K562 (cell line): ENCODE results near the gene NRCAM. TPM values are rescaled to one million over a fixed set of nuclear protein-coding genes. Genes with fewer than 3 reads are reported as not detected.

Experiments used
- AFF1 ChIP-seq, 2 experiments: fragments of 450-650 bp; IDR thresholded peaks; 2 replicates each; pipeline ENCODE4 v1.6.1; 2018; ENCODE audit warnings: mild to moderate bottlenecking in 2 of 2, low read depth in 1 of 2; ENCODE audit not compliant: partially characterized antibody in 2 of 2
- ARID1B ChIP-seq: fragments of 450-650 bp; IDR thresholded peaks from 2 replicates; pipeline ENCODE4 v1.6.1; 2016; ENCODE audit warnings: antibody characterized with exemption, mild to moderate bottlenecking, inconsistent platforms
- CBFA2T2 ChIP-seq: fragments of 450-650 bp; conservative IDR thresholded peaks from 2 replicates; pipeline ENCODE4 v1.6.1; 2017; ENCODE audit warnings: mild to moderate bottlenecking
- CREB1 ChIP-seq, 2 experiments: sonication (generic) in 1 of 2; formaldehyde crosslinking in 1 of 2; IDR thresholded peaks; 2 replicates each; pipeline versions ENCODE4 v1.6.1 to v1.8.0; 2012 to 2022; ENCODE audit warnings: inconsistent platforms in 1 of 2, mild to moderate bottlenecking in 1 of 2, missing genetic modification reagents in 1 of 2, moderate library complexity in 1 of 2
- ELF1 ChIP-seq: fragments of 200-800 bp; sonication (Bioruptor generic); IDR thresholded peaks from 2 replicates; pipeline ENCODE4 v1.6.1; 2016; ENCODE audit warnings: missing genetic modification characterization, missing compliant biosample characterization
- JUND ChIP-seq, 2 experiments: IDR thresholded peaks; 2 replicates in 1 of 2; 3 replicates in 1 of 2; pipeline ENCODE4 v1.6.1; 2011; ENCODE audit warnings: borderline replicate concordance in 2 of 2, low read depth in 2 of 2, low read length in 2 of 2, improper control_type of control experiment in 1 of 2, missing biosample characterization in 1 of 2, missing genetic modification characterization in 1 of 2, missing genetic modification reagents in 1 of 2
- KLF16 ChIP-seq: IDR thresholded peaks from 2 replicates; pipeline ENCODE4 v1.6.1; 2016; ENCODE audit warnings: antibody characterized with exemption
- MTA3 ChIP-seq: fragments of 450-650 bp; formaldehyde crosslinking; IDR thresholded peaks from 2 replicates; pipeline ENCODE4 v1.6.1; 2017; ENCODE audit warnings: mild to moderate bottlenecking, borderline replicate concordance
- TCF7 ChIP-seq: sonication (generic); IDR thresholded peaks from 2 replicates; pipeline ENCODE4 v1.6.1; 2016; ENCODE audit warnings: antibody characterized with exemption, borderline replicate concordance
- TEAD4 ChIP-seq, 2 experiments: sonication (generic) in 1 of 2; formaldehyde crosslinking in 1 of 2; IDR thresholded peaks; 2 replicates each; pipeline versions ENCODE4 v1.6.1 to v1.8.0; 2012 to 2022; ENCODE audit warnings: borderline replicate concordance in 1 of 2, inconsistent platforms in 1 of 2, low read length in 1 of 2, mild to moderate bottlenecking in 1 of 2, missing genetic modification reagents in 1 of 2
- ZNF766 ChIP-seq: fragments of 200-800 bp; sonication (Bioruptor generic); conservative IDR thresholded peaks from 2 replicates; pipeline ENCODE4 v1.6.1; 2016; ENCODE audit warnings: missing genetic modification characterization, missing compliant biosample characterization
- polyA plus RNA-seq, 8 experiments: library from polyadenylated mRNA; depleted of rRNA in 4 of 8; stranded (reverse) in 5 of 8; unstranded in 3 of 8; fragments of >200 nt; fragmentation: Nextera tagmentation in 2 of 8; fragmentation: Illumina TruSeq in 1 of 8; extraction: Ambion mirVana in 2 of 8; extraction: Trizol in 1 of 8; gene quantifications; 2 replicates each; pipeline versions ENCODE4 v1.2.1 to v1.2.3, GENCODE V29; 2011 to 2014; ENCODE audit warnings: inconsistent platforms in 1 of 8, missing spikeins in 1 of 8
- total RNA-seq, 7 experiments: library from RNA; depleted of rRNA in 6 of 7; stranded (reverse); fragments of >200 nt in 6 of 7; fragmentation: Illumina TruSeq in 2 of 7; extraction: Trizol in 2 of 7; gene quantifications; 2 replicates each; pipeline versions ENCODE4 v1.2.1 to v1.2.3, GENCODE V29; 2011 to 2021; ENCODE audit warnings: low replicate concordance in 1 of 7
- TF ChIP-seq, protein P1 (sequence below): fragments of 200-800 bp; sonication (Bioruptor generic); IDR thresholded peaks from 2 replicates; pipeline ENCODE4 v1.6.1; 2017; ENCODE audit warnings: missing genetic modification characterization, missing compliant biosample characterization

Gene NRCAM
- total and polyA plus RNA-seq, 9 of the 15 experiments (the other 6 are each of a cell fraction or from before 2014, with no cell fraction given), result 0.03 to 0.54 (median 0.12) TPM; not detected in 1

DNA sequence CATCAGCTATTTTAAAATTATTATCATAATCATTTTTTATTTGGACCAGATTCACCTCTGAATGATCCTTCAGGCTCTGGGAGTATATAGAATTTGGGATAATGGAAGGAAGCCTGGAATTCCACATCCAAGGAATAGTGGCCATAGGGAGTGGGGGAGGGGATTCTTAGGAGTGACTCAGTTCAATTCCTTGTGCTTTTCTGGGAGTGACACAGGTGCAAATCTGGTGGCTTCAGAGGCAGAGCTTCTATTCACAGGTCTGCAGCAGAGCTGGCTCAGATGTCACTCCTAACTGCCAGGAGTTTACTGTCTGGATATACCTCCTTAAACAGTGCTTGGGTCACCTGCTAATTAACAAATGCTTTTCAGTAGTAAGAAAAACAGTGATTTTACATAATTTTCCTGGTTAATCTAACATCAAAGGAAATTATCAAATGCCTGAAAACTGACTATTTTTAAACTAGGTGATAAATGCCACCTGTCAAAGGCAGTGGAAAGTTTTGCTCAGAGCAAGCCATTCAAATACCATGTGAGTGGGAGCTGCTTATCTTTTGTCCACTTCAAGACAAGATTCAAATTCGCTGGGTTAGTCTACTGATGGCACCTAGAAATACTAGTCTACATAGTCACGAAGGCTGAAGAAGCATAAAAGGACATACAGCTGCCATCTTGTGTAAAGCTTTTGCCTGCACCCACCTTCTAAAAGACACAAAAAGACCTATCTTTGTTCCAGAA is 219.4 kb downstream of the NRCAM start (continued):
- TF ChIP-seq TCF7 (peak; percentile 62; the same call in 1 of the 2 replicates), CREB1 (IDR thresholded peaks at IDR 0.05) (no peak), CREB1 (CRISPR knock-in tag; IDR thresholded peaks at IDR 0.05) (no peak), ZNF766 (CRISPR knock-in tag) (peak; percentile 47; the same call in 1 of the 2 replicates), JUND (IDR thresholded peaks at IDR 0.05; ENCODE audit: borderline replicate concordance, low read depth, low read length) (peak; percentile 87), JUND (tag; IDR thresholded peaks at IDR 0.05; ENCODE audit: borderline replicate concordance, low read depth, low read length) (peak; percentile 94; the same call in 2 of the 3 replicates), CBFA2T2 (0 out of 2 replicates have a peak, but pooled peaks have one; percentile 17), MTA3 (0 out of 2 replicates have a peak, but pooled peaks have one; percentile 31), AFF1 (IDR thresholded peaks at IDR 0.05; ENCODE audit: low read depth in 1 of 2, partially characterized antibody in 2 of 2) (peak in 1 of 2 experiments; percentile 35), ELF1 (tag) (0 out of 2 replicates have a peak, but pooled peaks have one; percentile 9), KLF16 (no peak), TEAD4 (IDR thresholded peaks at IDR 0.05; ENCODE audit: low read length) (peak; percentile 70), TEAD4 (CRISPR knock-in tag; IDR thresholded peaks at IDR 0.05; ENCODE audit: borderline replicate concordance) (no peak), ARID1B (peak; percentile 81)
- TF ChIP-seq, protein P1, sequence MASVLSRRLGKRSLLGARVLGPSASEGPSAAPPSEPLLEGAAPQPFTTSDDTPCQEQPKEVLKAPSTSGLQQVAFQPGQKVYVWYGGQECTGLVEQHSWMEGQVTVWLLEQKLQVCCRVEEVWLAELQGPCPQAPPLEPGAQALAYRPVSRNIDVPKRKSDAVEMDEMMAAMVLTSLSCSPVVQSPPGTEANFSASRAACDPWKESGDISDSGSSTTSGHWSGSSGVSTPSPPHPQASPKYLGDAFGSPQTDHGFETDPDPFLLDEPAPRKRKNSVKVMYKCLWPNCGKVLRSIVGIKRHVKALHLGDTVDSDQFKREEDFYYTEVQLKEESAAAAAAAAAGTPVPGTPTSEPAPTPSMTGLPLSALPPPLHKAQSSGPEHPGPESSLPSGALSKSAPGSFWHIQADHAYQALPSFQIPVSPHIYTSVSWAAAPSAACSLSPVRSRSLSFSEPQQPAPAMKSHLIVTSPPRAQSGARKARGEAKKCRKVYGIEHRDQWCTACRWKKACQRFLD (CRISPR knock-in tag), result 0 out of 2 replicates have a peak, but pooled peaks have one; percentile 17
